Subcutaneous abdominal adipose tissue (tissue), 5 donors: ENCODE measurements around the gene WDFY1.

Source experiments
- H3K27ac ChIP-seq: one replicate; pipeline ENCODE4 v1.7.0; 2013; ENCODE audit warnings: low read depth, mild to moderate bottlenecking, inconsistent platforms, low read length, moderate library complexity
- H3K27me3 ChIP-seq, 5 donors: one replicate each; pipeline ENCODE4 v1.7.0; 2013; ENCODE audit warnings: low read length in 5 of 5, inconsistent platforms in 1 of 5; ENCODE audit not compliant: control insufficient read depth in 5 of 5, insufficient read depth in 4 of 5
- H3K36me3 ChIP-seq, 5 donors: one replicate each; pipeline ENCODE4 v1.7.0; 2013; ENCODE audit warnings: low read length in 5 of 5; ENCODE audit not compliant: control insufficient read depth in 5 of 5, insufficient read depth in 5 of 5
- H3K4me1 ChIP-seq, 5 donors: one replicate each; pipeline ENCODE4 v1.7.0; 2013; ENCODE audit warnings: low read length in 5 of 5, mild to moderate bottlenecking in 3 of 5, moderate library complexity in 1 of 5; ENCODE audit not compliant: control insufficient read depth in 5 of 5, insufficient read depth in 5 of 5
- H3K4me3 ChIP-seq, 5 donors: one replicate each; pipeline ENCODE4 v1.7.0; 2013; ENCODE audit warnings: low read length in 5 of 5, low read depth in 1 of 5
- H3K9ac ChIP-seq, 5 donors: one replicate each; pipeline ENCODE4 v1.7.0; 2013; ENCODE audit warnings: low read length in 5 of 5, mild to moderate bottlenecking in 4 of 5, moderate library complexity in 3 of 5
- H3K9me3 ChIP-seq, 5 donors: one replicate each; pipeline ENCODE4 v1.7.0; 2013; ENCODE audit warnings: low read length in 5 of 5; ENCODE audit not compliant: control insufficient read depth in 5 of 5
- donor health status: healthy.
- donor health status: healthy.
- donor health status: healthy.
- donor health status: healthy.
- donor health status: healthy.

WDFY1 gene

GRCh38 chr2:223828314-223828713, 116.8 kb downstream of the WDFY1 start:
- Histone ChIP-seq H3K9me3 (no peaks in the 10 kb centered on the region), H3K4me3 (no peak overlapping the region), H3K36me3 (no peaks in the 10 kb centered on the region), H3K27me3 (no peaks in the 10 kb centered on the region), H3K9ac (no peak overlapping the region), H3K4me1 (peaks cover 0 to 6% (median 3%) of the 10 kb centered on the region in 5 donors), H3K27ac (no peak overlapping the region)

- H3K9me3 ChIP-seq = no peaks in the 10 kb centered on the region
- peaks cover 0 to under 1% (median 0%) of the 10 kb centered on the region in 5 donors for H3K4me1 ChIP-seq
- H3K4me3 ChIP-seq = no peak overlapping the region
- no peaks in the 10 kb centered on the region for H3K36me3 ChIP-seq
- H3K27me3 ChIP-seq = no peaks in the 10 kb centered on the region
- H3K27ac ChIP-seq = no peak overlapping the region
- no peak overlapping the region for H3K9ac ChIP-seq
Measured at GRCh38 chr2:223826995-223827394, 118.1 kb downstream of the WDFY1 start.
